ENCODE results near the gene THRB.

The THRB gene

DNA sequence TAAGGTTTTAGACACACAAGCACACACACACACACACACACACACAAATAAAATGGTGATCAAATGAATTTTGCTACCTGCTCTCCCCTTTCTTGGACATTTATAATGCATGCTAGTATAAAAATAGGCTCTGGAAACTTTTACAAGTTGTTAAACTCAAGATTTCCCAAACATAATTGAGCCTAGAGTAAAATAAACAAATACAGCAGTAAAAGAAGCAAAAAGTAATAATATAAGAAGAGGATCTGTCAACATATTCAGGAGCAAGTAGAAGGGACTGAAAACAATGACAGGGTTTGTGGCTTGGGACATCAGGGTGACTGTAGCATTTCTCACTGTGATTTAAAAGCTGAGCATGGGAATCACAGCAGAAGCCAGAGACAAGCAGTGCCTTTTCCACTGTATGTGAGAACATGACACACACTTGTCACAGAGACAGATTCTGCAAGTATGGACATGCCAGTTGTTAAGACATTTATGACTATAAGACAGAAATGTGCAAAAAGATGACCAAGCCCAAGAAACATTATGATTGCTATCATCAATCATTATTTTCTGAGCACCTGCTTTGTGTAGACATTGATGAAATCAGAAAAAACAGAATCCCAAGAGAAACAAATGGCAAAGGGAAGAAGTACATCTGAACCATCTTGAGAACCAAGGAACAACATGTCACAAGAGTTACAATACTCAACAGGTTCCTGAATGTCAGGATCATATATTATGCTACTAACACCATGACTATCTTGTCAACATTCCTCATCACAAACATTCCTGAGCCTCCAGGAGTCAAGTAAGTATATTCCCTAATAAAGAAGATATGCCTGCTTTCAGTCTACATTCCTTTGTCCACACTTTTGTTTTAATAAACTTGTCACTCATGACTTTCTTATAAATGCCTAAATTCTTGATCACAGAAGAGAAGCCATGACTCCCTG lies 7.1 kb downstream of the THRB start:
- DNase-seq = no peak

DNA sequence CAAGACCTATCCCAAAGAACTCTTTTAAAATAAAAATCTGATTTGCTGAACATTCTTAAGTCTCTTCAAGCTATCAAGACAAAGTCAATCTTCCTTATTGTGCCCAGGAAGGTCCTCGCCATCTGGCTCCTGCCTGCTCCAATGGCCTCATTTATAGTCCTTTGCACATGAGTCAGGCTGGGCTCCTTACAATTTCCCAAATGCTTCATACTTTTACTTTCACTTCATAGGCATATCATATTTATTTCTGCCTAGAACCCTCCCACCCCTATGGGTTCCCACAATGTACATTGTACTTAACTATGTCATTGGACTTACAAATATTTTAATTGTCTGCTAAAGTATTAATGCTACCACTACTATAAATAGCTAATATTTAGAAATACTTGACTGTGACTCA lies 9.1 kb downstream of the THRB start:
- DNase-seq = no peak

DNA sequence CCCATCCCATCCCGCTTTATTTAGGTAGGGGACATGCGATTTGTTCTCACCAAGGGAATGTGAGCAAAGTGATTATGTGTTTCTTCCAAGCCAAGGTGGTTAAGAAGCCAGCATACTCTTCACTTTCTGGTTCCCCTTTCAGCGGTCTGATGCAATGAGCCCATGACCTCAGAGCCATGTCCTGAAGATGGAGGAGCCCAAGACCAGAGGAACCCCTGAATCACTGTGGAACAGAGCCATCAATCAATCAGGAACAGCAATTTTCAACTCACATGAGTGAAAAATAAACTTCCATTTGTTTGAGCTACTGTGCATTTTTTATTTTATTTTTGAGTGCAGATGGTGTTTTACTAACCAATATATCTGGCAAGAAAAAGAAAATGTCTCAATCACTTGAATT lies 10.8 kb downstream of the THRB start:
- no peak for DNase-seq

DNA sequence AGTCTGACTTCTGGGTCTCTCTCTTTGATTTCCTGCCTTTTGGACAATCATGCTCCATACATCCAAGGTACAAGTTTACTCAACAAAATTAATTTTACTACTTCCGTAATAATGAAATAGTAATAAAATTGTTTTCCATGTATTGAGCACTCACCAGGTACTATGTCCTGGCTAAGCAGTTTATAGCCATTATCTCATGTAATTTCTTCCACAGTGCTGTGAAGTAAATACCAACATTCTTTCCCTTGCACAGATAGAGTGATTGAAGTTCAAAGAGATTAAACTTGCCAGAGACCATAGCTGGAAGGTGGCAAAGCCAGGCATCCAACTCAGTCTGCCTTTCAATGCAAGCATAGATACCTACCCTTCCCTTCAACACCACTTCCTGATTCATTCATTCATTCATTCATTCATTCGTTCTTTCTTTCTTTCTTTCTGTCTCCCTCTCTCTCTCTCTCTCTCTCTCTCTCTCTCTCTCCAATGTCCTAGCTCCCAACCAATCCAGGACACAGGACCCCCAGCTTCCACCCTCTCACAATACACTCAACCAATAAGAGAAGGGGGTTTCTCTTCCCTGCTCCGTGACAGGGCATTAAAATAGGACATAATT lies 12.4 kb downstream of the THRB start:
- no peak for DNase-seq

DNA sequence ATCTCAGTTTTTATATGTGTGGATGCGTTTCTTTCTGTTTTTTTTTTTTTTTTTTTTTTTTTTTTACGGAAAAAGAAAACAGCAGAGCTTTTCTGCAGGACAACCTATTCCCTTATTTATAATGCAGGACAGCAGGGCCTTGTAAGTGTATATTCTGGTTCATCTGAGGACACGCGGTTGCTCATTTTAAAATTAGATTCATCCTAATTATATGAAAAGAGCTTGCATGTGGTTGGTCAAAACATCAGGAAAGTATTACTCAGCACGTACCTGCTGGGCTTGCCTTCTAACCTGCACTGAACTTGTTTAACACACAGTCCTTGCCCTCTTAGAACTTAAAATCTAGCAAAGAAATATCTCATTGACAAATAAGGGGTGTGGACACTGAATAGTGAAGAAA lies 13.5 kb downstream of the THRB start:
- DNase-seq = no peak

DNA sequence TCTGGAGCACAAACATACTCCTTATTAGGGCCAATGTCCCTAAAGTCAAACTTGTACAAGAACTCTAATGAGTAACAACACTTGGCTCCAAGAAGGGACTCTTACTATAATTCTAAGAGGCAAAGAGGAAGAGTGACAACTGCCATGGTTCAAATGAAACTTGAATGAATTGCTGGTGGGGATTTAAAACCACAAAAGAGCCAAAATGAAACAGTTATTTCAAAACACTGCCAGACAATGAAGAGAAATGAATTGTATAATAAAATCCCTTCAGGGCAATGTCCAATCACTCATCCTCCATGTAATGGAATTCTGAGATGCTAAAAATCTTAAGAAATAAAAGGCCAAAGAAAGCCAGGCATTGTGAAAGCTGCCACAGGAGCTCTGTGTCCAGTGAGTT lies 14.2 kb downstream of the THRB start:
- DNase-seq = no peak

DNA sequence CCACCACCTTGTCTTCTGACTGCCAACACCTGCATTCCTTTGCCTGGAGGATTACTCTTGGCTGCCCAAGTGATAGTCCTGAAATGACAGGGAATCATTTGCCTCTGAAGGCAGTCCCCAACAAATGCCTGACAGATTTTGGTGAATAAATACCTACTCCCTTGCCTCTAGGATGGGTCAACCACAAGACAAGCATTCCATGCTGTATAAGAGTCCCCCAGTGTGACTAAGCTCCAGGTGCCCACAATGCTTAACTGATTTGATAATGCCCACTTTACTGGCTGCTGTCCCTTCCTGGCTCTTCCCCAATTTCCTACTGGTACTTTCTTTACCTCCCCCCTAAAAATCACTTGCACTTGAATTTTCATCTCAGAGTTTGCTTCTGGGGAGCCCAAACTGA lies 14.8 kb downstream of the THRB start:
- no peak for DNase-seq

DNA sequence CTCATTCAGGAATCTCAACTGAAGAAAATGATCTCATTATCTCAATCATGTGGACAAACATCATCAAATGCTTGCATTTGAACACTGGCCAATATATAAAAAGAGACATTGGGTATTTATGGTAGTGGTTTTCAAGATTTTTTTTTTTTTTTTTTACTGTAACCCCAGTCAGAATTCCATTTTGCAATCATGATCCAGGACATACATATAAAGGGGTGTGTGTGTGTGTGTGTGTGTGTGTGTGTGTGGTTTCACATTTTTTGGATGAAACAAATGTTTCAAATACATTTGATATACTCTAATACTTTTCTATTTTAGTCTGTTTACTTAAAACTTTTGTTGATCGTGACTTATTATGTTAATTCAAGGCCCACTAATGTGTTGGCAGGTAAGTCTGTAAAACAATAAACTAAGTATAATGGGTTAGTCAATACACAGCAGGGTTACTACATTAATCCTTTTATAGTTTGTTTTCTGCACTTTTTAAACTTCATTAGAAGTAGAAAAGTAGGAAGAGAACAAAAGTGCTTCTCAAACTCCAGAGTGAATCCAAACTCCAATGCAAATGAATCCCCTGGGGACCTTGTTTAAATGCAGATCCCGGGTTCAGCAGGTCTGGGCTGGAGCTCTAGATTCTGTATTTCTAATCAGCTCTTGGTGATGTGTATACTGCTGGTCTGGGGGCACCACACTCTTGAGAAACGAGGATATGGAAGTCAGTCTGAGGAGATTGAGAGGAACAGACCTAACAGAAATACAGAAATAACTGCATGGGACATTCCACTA lies 17.6 kb downstream of the THRB start:
- DNase-seq = no peak

DNA sequence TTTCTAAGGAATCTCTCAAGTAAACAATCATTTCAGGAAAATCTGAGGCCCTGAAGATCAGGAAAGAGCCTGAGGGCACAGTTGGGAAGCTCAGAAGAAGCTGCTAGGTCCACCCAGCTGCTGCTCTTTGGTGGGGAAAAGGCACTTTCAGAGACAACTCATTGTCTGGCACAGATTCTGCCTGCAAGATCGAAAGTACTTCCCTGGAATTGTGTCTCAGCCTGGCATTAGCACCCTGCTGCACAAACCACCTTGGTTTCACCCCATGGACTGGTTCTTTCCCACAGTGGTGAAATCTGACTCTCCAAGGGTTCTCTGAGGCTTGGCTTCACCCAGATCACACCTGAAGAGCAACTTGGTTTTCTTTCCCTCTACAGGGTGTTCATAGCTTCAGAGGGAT lies 18.7 kb downstream of the THRB start:
- DNase-seq = no peak

DNA sequence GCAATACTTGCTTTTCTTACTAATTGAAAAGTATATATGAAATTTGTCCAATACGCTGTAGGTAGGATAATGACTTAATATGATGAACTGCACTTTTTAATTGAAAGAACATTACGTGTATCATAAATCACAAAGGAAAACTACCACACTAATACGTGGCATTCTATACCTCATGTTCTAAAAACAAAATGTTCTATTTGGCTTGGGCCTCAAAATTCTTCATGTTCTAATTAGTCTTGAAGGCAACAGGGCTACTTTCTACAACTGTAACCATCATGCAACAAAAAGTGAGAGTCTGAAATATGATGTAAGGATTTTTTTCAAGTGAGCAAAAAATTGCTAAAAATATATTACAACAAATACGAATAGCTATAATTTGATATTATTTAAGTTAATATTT lies 19.8 kb downstream of the THRB start:
- DNase-seq = no peak

DNA sequence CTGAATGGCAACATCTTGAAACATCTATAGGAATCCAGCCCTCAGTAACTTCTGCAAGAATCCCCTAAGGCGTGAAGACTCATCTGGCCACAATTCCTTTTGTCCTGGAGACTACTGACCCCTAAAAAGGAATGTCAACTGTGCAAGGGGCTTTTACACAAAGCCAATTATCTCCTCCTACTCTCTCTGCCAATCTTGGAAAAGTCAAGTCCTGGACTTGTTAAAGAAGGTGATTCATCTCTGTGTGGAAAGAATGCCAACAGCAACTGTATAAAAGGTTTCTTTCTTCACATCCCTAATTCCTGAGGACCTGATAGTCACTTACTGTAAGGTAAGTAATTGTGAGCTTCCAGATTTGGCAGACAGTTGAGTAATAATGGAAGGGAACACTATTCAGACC lies 22.3 kb downstream of the THRB start:
- DNase-seq = no peak

DNA sequence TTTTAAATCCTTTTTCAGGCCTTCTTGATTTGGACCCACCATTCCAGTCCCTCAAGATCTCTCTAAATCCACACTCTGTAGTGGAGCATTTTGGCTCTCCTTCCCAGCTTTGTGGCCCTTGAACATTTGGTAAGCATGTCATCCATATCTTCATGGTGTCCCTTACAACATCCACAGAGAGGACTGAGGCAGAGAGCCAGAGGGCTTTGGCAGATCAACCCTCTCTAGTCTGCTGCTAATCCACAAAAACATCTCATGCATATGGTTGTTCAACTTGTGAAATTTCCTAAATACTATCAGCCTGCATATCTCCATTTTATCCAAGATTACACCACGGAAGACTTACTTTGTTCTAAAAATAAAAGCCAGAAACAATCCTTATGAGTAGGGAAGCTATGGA lies 23.2 kb downstream of the THRB start:
- DNase-seq = no peak

DNA sequence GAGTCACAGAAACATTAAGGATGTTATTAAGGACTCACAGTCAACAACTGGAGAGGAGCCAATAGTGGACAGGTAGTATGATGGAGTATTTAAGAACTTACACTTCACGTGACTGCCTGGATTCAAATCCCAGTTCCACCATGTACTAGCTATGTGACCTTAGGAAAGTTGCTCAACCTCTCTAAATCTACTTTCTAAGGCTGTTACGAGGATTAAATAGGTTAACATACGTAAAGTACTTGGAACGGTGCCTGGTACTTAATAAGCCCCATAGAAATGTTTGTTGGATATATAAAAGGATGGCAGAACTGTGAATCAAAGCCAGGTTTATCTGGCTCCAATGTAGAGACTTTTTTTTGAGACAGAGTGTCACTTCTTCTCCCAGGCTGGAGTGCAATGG lies 24.4 kb downstream of the THRB start:
- DNase-seq = no peak

DNA sequence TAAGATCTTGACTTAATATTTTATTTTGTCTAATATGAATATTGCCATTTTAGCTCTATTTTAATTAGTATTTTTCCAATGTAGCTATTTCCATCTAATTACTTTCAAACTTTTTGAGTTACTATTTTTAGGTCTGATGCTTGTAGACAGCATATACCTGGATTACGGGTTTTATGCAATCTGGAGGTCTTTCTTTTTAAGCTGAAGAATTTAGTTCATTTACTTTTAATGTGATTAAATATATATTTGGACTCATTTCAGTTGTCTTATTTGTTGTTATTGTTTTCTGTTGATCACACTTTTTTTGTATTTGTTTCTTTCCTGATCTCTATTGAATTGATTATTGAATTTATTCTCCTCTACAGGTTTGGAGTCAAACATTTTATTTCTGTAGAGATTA lies 30.3 kb downstream of the THRB start:
- DNase-seq = no peak

DNA sequence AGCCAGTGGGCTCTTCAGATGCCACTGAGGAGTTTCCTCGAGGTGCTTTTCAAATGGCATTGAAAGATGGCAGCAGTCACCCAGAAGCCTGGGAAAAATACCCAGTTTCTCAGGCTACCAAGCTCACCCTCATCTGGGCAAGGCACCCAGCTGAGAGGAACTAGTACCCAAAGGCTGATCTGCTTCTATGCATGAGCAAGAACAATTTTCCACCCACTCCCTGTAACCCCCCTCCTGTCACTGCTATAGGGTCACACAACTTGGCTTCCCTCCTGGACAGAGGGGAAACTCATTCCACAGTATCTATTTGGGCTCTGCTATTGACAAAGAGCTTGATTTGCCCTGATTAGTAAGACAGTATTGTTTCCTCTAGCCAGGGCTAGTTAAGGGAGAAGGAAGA lies 31.9 kb downstream of the THRB start:
- DNase-seq = no peak

DNA sequence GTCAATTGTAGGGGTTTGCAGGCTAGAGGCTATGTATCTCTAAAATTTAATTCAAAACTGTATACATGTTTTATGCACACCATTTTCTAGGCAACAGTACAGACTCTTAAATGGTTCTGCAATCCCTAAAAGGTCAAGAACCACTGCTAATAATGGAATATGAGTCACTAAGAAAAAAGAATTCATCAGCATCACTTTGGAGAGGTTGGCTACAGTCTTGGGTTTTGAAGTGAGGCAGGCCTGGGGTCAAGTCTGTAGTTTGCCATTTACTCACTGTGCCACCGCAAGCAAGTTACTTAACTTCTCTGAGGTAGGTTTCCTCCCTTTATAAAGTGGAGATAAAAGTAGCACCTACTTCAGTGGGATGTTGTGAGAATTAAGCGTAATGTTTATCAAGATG lies 33.7 kb downstream of the THRB start:
- no peak for DNase-seq

DNA sequence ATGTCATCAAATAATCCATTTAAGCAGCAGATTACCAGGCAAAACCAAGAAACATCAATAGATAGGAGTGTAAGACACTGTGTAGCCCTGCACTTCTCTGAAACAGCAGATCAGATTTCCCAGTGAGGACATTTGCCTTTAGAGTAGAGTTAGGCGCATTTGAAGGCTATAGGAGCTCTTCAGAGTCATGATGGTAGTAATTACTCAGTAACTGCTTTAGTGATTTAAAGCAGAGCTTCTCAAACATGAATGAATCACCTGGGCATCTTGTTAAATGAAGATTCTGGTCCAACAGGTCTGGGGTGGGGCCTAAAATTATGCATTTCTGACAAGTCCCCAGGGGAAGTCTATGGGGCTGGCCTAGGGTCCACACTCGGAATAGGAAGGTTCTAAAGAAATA lies 36.9 kb downstream of the THRB start:
- DNase-seq = no peak

DNA sequence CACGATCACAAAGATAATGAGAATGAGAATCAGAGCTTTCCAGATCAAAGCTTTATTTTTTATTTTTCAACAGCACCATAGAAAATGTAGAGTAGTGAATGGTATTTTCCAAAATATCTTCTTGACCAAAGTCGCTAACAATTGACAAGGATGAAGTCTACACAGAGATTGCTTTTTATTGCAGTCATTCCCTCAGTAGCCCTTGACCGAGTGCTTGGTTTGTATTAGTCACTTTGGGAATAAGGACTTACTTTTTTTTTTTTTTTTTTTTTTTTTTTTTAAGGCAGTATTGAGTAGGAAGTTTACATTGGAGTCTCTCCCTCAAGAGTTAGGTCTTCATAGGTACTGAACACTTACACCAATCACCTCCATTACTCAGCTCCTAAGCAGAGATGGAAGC lies 39.8 kb downstream of the THRB start:
- DNase-seq = no peak

DNA sequence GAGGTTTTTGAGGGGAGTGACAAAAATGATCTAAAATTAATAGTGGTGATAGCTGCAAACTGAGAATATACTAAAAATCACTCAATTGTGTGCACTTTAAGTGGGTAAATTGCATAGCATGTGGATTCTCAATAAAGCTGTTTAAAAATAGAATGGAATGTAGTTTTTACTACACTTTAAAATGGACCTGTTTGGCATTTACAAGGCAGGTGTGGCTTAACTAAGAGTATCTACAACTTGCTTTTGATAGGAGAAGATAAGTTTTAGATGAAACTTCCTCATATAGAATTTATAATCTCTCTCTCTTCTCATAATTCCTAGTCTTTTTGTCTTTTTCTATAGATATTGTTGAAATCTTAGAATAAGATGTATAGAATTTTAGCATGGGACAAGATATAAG lies 40.3 kb downstream of the THRB start:
- no peak for DNase-seq

DNA sequence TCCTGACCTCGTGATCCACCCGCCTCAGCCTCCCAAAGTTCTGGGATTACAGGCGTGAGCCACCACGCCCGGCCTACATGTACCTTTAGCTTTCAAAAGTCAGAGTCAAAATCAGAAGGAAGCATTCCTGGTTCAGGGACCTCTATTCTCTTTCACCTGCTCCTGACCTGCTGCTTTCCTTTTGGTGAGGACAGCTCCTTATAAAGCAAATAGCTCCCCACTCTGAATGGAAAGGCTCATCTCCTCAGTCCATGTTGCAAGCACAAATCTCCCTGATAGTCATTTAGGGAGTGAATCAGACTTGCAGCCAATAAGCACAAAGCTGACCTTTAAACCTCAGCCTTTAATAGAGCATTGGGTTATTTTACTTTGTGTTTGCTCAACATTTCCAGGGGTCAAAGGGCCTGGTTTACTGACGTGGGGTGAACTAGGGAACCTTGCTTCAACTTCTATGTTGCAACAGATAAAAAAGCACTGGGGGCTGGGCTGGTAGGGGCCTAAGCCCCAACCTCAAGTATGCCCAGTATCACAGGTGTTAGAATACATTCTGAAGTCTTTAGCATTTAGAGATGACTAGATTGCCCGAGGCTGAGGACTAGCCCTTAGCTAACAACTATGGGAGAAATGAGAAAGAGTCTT lies 43.1 kb downstream of the THRB start:
- no peak for DNase-seq

DNA sequence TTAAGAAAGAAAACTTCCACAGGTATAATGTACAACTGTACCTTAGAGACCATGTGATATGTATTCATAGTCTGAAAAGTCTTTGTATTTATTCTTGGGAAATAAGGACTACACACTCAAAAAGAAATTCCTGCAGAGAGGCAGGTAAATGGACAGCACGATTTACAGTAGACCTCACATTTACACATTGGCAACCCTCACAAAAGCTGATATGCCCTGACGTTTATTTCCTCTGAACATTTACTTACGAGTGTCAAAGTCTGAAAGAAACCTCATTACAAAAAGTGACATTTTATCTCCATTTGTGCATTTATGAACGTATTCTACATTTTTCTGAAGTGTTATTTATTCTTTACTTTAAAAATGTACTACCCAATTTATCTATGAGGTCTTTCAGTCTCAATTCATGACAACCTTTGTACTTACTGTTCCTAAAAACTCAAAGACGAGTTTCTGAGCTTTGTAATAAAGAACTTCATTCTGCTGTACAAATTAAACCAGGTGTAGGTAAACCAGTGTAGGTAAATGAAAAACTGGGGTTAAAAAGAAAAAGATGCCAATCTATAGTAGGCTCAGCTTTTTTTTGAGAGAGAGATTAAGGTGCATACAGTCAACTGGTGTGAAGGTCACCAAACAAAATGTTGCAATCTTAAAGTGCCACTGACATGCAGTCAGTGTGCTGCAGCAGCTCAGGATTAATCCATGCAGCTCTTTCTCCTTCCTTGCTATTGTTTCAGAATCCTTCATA lies 44.3 kb downstream of the THRB start:
- DNase-seq = no peak

DNA sequence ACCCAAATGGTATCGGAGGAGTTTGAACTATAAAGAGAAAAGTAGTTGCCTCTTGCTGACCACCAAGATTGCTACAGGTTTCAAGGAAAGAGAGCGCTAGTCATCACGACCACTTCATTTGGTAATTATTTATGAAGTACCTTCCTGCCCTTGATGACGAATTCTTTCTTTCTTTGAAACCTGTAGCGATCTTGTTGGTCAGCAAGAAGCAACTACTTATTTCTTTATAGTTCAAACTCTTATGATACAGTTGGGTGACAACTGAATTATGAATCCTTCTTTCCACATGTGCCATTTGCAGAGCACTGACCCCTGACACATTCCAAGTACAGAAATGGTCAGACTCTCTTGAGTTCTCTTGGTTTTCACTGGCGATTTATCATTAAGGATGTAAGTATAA lies 46.8 kb downstream of the THRB start:
- DNase-seq = no peak

DNA sequence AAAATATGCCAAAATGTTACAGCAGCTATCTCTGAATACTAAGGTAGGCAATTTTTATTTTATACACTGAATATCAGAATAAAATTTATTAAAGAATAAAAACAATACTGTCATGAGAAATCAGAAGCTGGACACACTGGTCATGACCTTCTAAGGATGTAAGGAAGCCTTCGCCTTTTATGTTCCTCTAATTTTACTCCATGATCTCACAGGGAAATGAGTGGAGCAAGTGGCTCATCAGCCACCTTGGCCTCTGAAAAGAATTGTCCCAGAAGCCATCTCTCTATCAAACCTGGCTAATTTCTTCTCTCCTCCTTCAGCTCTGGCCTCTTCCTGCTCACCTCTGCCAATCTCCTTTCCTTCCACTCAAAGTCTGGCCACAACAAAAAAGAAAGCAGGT lies 48.6 kb downstream of the THRB start:
- no peak for DNase-seq

Measured in activated CD4-positive, alpha-beta T cell treated with anti-CD3 and anti-CD28 coated beads, Interleukin-2, Interleukin-6, amounts not matched to agents 100 ng/mL and 50 ng/mL, durations not matched to agents 16 hours and 8 hours (primary cell).